ENCODE data around the gene OCA2. TPM values are rescaled to one million over a fixed set of nuclear protein-coding genes. Genes with fewer than 3 reads are reported as not detected.

The OCA2 gene
- total RNA-seq, 4 donors from 2014 or later = 7.0 to 53.1 (median 20.4) TPM

DNA sequence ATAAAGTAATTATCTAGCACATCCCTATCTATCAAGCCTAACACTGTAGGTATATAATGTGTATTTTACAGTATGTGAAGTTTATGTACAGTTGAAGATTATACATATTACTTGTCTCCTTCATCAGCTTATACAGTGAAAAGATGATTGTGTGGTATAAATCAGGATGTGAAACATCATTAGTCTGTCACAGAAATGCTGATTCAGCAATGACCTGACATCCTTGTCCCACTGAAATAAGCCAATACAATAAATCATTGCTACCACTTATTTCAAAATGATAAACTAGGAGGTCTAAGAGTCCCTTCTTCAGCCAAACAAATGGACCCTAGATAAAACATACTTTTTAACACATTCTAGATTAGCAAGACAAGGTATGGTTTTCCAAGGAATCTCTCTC lies 225.3 kb downstream of the OCA2 start:
- Histone ChIP-seq H3K9me3 (no peaks in the 10 kb centered on the region), H3K4me1 (peaks cover 18% of the 10 kb centered on the region), H3K27ac (no peak overlapping the region), H3K36me3 (no peaks in the 10 kb centered on the region), H3K27me3 (no peaks in the 10 kb centered on the region), H3K4me3 (no peak overlapping the region)
- no peak for DNase-seq (ENCODE audit: low spot score in 2 of 2)
- no peak for TF ChIP-seq POLR2AphosphoS5 (IDR thresholded peaks at IDR 0.05)
- TF ChIP-seq EP300 (IDR thresholded peaks at IDR 0.05) = no peak
- TF ChIP-seq POLR2A (IDR thresholded peaks at IDR 0.05) = no peak
- no peak for TF ChIP-seq CTCF (IDR thresholded peaks at IDR 0.05)

- TF ChIP-seq POLR2A (IDR thresholded peaks at IDR 0.05) (no peak), CTCF (IDR thresholded peaks at IDR 0.05) (no peak), POLR2AphosphoS5 (IDR thresholded peaks at IDR 0.05) (no peak), EP300 (IDR thresholded peaks at IDR 0.05) (no peak)
- H3K36me3 ChIP-seq = no peaks in the 10 kb centered on the region
- H3K4me1 ChIP-seq = peaks cover 18% of the 10 kb centered on the region
- H3K27me3 ChIP-seq = no peaks in the 10 kb centered on the region
- no peaks in the 10 kb centered on the region for H3K9me3 ChIP-seq
- no peak overlapping the region for H3K4me3 ChIP-seq
- no peak for DNase-seq (ENCODE audit: low spot score in 2 of 2)
- 72% methylated on average over 7 of the region's 7 CpGs for WGBS
- H3K27ac ChIP-seq = no peak overlapping the region
These were observed 226.1 kb downstream of the OCA2 start for GRCh38 chr15:27873039-27873438.

DNA sequence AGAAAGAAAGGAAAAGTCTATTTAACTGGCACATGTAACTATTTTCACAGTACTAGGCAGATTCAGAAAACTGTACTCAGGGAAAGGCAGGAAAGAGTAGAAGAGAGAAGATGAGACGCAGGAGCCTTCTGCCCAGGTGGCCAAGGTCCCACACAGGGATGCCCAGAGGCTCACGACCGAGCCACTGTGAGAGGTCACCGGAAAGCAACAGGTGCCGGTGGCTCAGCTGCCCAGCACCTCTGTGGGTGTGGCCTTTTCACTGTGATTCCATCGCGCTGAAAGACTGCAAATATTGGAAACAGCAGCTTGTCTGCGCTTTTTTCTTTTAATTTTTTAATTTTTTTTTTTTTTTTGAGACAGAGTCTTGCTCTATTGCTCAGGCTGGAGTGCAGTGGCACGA lies 226.8 kb downstream of the OCA2 start:
- no peak overlapping the region for H3K27ac ChIP-seq
- no peaks in the 10 kb centered on the region for H3K36me3 ChIP-seq
- WGBS = 91% methylated on average over 9 of the region's 9 CpGs
- peaks cover 18% of the 10 kb centered on the region for H3K4me1 ChIP-seq
- no peak for TF ChIP-seq EP300 (IDR thresholded peaks at IDR 0.05)
- TF ChIP-seq POLR2A (IDR thresholded peaks at IDR 0.05) = no peak
- TF ChIP-seq POLR2AphosphoS5 (IDR thresholded peaks at IDR 0.05) = no peak
- no peak for TF ChIP-seq CTCF (IDR thresholded peaks at IDR 0.05)
- H3K4me3 ChIP-seq = no peak overlapping the region
- no peak for DNase-seq (ENCODE audit: low spot score in 2 of 2)
- no peaks in the 10 kb centered on the region for H3K27me3 ChIP-seq
- H3K9me3 ChIP-seq = no peaks in the 10 kb centered on the region

- TF ChIP-seq EP300 (IDR thresholded peaks at IDR 0.05) = no peak
- no peak for TF ChIP-seq POLR2A (IDR thresholded peaks at IDR 0.05)
- TF ChIP-seq POLR2AphosphoS5 (IDR thresholded peaks at IDR 0.05) = no peak
- no peak for TF ChIP-seq CTCF (IDR thresholded peaks at IDR 0.05)
- Histone ChIP-seq H3K4me3 (no peak overlapping the region), H3K36me3 (no peaks in the 10 kb centered on the region), H3K9me3 (no peaks in the 10 kb centered on the region), H3K27me3 (no peaks in the 10 kb centered on the region), H3K27ac (no peak overlapping the region), H3K4me1 (peaks cover 18% of the 10 kb centered on the region)
- 84% methylated on average over 5 of the region's 5 CpGs for WGBS
- no peak for DNase-seq (ENCODE audit: low spot score in 2 of 2)
These were observed 227.2 kb downstream of the OCA2 start for GRCh38 chr15:27871902-27872260.

- H3K36me3 ChIP-seq = no peaks in the 10 kb centered on the region
- peaks cover 18% of the 10 kb centered on the region for H3K4me1 ChIP-seq
- no peak for DNase-seq (ENCODE audit: low spot score in 2 of 2)
- no peaks in the 10 kb centered on the region for H3K27me3 ChIP-seq
- H3K27ac ChIP-seq = no peak overlapping the region
- no peaks in the 10 kb centered on the region for H3K9me3 ChIP-seq
- TF ChIP-seq CTCF (IDR thresholded peaks at IDR 0.05) = no peak
- no peak for TF ChIP-seq POLR2AphosphoS5 (IDR thresholded peaks at IDR 0.05)
- no peak for TF ChIP-seq POLR2A (IDR thresholded peaks at IDR 0.05)
- TF ChIP-seq EP300 (IDR thresholded peaks at IDR 0.05) = no peak
- no peak overlapping the region for H3K4me3 ChIP-seq
- 72% methylated on average over 9 of the region's 16 CpGs for whole genome bisulfite sequencing
These were observed 227.8 kb downstream of the OCA2 start for GRCh38 chr15:27871078-27871901.
